GM18508 (cell line): ENCODE measurements around the gene MLXIPL.
"Not testable (repeated sequence)": the region's sequence is repeated elsewhere in the genome, so short reads cannot be mapped to it uniquely, and the experiment has no call there.

Experiments
- ATAC-seq: cut with Tn5 transposase; IDR thresholded peaks from one replicate; pipeline ENCODE4 v1.9.1; 2021; ENCODE audit warnings: moderate number of reproducible peaks; ENCODE audit not compliant: insufficient read depth, unreplicated experiment

Gene MLXIPL, protein sequence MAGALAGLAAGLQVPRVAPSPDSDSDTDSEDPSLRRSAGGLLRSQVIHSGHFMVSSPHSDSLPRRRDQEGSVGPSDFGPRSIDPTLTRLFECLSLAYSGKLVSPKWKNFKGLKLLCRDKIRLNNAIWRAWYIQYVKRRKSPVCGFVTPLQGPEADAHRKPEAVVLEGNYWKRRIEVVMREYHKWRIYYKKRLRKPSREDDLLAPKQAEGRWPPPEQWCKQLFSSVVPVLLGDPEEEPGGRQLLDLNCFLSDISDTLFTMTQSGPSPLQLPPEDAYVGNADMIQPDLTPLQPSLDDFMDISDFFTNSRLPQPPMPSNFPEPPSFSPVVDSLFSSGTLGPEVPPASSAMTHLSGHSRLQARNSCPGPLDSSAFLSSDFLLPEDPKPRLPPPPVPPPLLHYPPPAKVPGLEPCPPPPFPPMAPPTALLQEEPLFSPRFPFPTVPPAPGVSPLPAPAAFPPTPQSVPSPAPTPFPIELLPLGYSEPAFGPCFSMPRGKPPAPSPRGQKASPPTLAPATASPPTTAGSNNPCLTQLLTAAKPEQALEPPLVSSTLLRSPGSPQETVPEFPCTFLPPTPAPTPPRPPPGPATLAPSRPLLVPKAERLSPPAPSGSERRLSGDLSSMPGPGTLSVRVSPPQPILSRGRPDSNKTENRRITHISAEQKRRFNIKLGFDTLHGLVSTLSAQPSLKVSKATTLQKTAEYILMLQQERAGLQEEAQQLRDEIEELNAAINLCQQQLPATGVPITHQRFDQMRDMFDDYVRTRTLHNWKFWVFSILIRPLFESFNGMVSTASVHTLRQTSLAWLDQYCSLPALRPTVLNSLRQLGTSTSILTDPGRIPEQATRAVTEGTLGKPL

DNA sequence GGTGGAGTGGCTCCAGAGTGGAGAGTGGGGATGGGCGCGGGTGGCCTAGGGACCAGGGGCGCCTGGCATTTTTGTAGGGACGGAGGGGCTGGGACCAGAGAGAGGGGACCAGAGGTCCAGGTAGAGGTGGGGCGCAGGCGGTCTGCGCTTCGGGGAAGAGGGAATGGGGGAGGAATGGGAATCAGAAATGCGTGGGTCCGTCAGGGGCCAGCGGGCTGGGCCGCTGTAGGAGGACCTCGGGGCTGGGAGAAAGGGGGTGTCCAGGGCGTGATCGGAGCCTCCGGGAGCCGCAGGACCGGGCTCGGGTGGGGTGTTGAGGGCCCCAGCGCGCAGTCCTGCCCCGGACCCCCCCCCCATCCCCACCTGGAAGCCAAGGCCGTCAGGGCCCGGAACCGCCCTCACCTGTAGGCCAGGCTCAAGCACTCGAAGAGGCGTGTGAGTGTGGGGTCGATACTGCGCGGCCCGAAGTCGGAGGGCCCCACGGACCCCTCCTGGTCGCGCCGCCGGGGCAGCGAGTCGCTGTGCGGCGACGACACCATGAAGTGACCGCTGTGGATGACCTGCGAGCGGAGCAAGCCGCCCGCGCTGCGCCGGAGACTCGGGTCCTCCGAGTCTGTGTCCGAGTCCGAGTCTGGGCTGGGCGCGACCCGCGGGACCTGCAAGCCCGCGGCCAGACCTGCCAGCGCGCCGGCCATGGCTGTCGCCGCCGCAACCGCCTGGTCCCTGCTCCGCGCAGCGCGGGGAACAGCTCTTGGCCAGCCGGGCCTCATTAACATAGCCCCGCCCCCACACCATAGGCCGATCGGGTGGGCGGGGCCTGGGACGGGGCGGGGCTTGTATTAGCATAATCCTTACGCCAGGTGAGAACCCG lies at the start of gene MLXIPL:
Gene MLXIPL, minus strand, starts transcription at position 725 of the 871 bp plus-strand sequence. Its CDS starts 30 bp downstream, at position 695.
- ATAC-seq, result no peak

DNA sequence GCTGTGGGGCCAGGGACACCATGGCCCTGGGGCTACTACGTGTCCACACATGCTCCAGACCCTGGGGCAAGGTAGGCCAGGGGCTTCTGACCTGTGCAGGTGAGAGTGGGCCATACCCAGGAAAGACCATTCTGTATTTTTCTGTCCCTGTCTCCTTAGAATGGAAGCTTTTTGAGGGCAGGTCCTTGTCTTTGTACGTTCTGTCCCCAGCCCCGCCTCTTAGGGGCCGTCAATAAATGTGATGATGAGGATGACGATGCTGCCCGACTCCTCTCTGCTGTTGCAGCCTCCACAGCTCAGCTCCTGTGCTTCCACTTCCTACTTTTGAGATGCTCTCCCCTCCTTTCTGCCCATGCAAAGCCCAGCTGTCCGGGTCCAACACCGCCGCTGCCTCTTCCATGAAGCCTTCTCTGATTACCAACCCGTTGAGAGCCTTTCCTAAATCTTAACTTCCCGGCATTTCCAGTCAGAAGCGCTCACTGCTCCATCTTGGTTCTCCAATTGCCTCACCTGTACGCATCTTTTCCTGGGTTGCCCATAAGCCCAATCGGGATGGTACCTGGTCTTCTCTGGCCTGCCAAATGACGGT lies 47.6 kb upstream of the MLXIPL start:
- ATAC-seq, result no peak

- no peak for ATAC-seq
These were observed 47.0 kb upstream of the MLXIPL start for GRCh38 chr7:73671322-73671661.

- ATAC-seq, result no peak
These were observed 45.6 kb upstream of the MLXIPL start for GRCh38 chr7:73669858-73670385.

DNA sequence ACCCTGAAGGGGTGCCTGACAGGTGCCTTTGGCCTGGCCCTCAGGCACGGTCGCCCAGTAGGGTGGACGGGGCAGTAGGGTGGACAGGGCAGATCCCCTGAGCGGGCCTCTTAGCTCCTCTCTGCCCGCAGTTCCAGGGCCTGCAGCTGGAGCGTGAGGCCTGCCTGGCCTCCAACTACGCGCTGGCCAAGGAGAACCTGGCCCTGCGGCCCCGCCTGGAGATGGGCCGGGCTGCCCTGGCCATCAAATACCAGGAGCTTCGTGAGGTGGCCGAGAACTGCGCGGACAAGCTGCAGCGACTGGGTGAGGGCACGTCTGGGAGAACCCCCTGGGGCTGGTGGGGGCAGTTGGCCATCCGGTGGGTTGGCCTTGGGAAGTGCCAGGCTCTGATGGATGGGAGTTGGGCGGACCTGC lies 45.0 kb upstream of the MLXIPL start:
- ATAC-seq, result no peak

DNA sequence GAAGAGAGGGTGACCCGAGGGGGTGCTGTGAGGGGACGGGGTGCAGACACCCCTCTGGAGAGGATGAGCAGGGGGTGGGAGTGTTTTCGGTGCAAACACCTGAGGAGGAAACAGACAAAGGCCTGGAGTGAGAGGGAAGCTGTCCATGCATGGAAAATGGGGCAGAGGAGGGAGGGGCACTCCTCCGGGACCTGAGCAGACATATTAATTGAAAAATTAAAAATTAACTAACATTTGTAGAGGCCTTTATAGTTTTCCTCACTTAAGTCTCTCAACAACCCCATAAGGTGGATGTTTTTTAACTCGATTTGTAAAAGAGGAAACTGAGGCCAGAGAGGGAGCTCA lies 44.5 kb upstream of the MLXIPL start:
- ATAC-seq, result no peak

DNA sequence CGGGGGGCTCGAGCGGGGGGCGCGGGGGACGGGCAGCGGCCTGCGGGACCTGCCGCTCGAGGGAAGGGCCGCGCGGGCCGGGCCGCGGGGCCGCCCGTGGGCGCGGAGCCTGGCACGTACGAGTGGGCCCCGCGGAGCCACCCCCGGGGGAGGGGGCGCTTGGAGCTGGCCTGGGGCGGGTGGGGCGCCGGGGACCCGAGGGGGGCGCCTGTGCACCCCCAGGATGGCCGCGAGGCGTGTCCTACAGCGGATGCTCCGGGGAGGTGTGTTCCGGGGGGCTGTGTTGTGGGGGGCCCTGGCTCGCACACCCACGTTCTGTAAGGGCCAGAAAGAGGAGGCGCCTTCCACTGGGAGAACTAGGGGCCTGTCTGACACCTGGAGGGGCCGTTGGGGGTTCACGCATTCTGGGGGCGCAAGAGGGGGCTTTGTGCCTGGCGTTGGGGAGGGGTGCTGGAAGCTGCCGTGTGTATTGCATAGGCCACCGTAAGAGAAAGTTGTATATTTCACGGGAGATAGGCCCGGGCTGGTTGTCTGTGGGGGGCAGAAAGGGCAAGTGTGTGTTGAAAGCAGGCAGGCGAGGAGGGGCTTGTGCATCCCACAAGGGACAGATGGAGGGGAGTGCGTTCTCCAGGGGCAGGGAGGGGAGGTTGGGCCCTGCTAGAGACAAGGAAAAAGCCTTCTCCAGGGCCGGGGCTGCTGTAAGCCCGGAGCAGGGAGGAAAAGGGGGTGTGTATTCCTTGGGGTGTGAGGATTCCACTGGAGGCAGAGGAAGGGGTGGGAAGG lies 44.0 kb upstream of the MLXIPL start:
- ATAC-seq, result no peak

GRCh38 chr7:73667344-73668102 lies 43.2 kb upstream of the MLXIPL start, which contains the start of gene VPS37D:
Gene VPS37D, plus strand, starts transcription at chr7:73667831. Its CDS starts 128 bp downstream, at chr7:73667959.
- no peak for ATAC-seq

DNA sequence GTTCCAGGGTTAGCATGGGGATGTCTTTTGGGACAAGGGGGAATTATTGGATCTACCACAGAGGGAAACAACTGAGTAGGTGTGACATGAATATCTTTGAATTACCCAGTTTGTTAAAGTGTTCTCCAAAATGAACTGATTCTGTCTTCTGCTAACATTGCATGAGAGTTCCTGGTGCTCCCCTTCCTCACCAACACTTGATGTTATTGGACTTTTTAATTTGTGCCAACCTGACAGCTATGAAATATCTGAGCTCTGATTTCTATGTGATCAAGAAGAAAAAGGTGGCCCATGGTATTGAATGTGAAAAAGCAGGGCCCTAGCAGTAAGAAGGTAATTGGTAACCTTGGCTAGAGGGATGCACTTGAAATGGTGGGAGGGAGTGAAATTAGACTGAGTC lies 38.7 kb upstream of the MLXIPL start:
- ATAC-seq, result no peak

- not testable (repeated sequence) for ATAC-seq
These were observed 36.3 kb upstream of the MLXIPL start for GRCh38 chr7:73660594-73660993.

GRCh38 chr7:73659983-73660382 lies 35.7 kb upstream of the MLXIPL start:
- ATAC-seq, result no peak

DNA sequence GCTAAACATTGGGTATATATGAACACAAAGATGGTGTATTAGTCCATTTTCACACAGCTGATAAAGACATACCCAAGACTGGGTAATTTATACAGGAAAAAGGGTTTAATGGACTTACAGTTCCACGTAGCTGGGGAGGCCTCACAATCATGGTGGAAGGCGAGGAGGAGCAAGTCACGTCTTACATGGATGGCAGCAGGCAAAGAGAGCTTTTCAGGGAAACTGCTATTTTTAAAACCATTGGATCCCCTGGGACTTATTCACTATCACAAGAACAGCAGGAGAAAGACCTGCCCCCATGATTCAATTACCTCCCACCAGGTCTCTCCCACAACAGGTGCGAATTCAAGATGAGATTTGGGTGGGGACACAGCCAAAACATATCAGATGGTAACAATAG lies 31.0 kb upstream of the MLXIPL start:
- ATAC-seq, result not testable (repeated sequence)

- ATAC-seq, result no peak
These were observed 28.2 kb upstream of the MLXIPL start for GRCh38 chr7:73652541-73652949.

DNA sequence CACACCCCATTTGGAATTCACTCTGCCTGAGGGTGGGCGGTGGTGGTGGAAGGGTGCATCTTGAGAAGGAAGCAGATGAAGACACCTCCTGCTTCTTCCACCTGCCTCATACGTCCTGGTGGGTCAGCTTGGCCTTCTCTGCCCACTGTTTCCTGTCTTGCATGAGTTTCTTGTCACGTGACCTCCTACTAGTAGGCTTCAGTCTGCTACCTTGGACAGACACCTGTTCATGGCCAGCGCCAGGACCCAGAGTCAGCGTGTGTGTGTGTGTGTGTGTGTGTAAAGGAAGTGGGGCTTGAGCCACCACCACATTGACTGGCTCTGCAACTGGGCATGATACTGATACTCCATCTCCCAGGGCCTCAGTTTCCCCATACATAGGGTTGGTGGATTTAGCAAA lies 26.2 kb upstream of the MLXIPL start:
- no peak for ATAC-seq

GRCh38 chr7:73649576-73649975 lies 25.3 kb upstream of the MLXIPL start:
- ATAC-seq, result no peak

DNA sequence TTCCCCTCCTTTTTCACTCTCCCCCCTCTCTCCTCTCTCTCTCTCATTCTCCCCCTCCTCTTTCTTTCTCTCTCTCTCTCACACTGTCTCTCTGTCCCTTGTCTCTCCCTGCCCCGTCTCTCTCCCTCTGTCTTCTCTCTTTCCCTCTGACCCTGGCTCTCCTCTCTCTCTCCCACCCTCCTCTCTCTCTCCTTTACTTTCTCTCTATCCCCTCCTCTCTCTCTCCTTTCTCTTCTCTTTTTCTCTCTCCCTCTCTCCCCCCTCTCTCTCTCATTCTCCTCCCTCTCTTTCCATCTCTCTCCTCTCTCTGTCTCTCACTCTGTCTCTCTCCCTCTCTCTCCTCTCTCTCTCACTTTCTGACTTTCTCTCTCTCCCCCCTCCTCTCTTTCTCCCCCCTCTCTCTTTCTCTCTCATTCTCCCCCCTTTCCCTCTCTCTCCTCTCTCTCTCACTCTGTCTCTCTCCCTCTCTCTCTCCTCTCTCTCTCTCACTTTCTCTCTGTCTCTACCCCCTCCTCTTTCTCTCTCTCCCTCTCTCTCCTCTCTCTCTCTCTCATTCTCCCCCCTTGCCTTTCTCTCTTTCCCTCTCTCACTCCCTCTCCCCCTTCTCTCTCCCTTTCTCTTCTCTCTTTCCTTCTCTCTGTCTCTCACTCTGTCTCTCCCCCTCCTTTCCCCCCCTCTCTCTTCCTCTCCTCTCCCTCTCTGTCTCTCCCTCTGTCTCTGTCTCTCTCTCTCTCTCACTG lies 24.4 kb upstream of the MLXIPL start:
- no peak for ATAC-seq

DNA sequence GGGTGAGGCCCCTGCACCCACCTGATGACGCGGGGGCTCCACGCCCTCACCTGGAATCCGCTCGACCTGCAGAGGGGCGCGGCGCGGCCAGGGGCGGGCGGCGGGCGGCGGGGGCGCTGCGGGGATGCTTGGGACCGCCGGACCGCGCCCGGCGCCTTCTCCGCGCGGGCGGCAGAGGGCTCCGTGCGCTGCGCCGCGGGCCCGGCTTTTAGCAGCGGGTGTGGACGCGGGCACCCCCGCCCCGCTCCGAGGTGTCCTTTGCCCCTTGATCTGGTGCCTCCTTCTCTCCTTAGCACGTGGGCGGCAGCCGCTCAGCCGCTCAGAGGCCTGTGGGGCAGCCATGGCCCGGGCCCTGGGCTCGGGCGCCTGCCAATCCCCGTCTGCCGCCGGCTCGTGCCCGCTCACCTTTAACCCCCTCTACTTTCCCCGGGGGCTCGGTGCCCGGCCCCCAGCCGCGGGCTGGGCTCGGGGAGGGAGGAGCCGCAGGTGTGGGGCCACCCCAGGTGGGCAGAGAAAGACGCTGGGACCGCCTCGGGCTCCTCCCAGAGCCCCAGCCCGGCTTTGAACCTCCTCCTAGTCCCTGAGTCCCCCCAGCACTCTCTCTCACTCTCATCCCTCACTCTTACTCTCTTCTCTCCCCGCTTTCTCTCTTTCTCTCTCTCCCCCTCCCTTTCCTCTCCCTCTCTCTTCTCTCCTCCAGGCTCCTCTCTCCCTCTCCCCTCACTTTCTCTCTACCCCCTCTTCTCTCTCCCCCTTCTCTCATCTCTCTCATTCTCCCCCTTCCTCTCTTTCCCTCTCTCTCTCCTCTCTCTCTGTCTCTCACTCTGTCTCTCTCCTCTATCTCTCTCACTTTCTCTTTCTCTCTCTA lies 23.6 kb upstream of the MLXIPL start:
- ATAC-seq, result no peak
